Activated naive CD8-positive, alpha-beta T cell treated with anti-CD3 and anti-CD28 coated beads for 36 hours (primary cell): Measurements from ENCODE around the gene NOS2. TPM values are rescaled to one million over a fixed set of nuclear protein-coding genes. Genes with fewer than 3 reads are reported as not detected.
"Not testable (repeated sequence)": the region's sequence is repeated elsewhere in the genome, so short reads cannot be mapped to it uniquely, and the experiment has no call there.

ENCODE experiments used
- DNase-seq: peaks from one replicate; pipeline ENCODE4 v3.0.0; 2021
- H3K27ac Mint-ChIP-seq: one replicate; pipeline ENCODE4 v1.8.0; 2022; ENCODE audit warnings: mild to moderate bottlenecking, moderate library complexity, mixed read lengths
- H3K27me3 Mint-ChIP-seq: one replicate; pipeline ENCODE4 v1.8.0; 2022; ENCODE audit warnings: mild to moderate bottlenecking, mixed read lengths
- H3K36me3 Mint-ChIP-seq: one replicate; pipeline ENCODE4 v1.8.0; 2021; ENCODE audit warnings: mild to moderate bottlenecking, mixed read lengths
- H3K4me1 Mint-ChIP-seq: one replicate; pipeline ENCODE4 v1.8.0; 2021; ENCODE audit warnings: mixed read lengths
- H3K4me3 Mint-ChIP-seq: one replicate; pipeline ENCODE4 v1.8.0; 2022; ENCODE audit warnings: mild to moderate bottlenecking, moderate library complexity, mixed read lengths
- H3K9me3 Mint-ChIP-seq: one replicate; pipeline ENCODE4 v1.8.0; 2022; ENCODE audit warnings: mixed read lengths
- total RNA-seq, 2 experiments: library from RNA; stranded (reverse); gene quantifications; one replicate each; pipeline ENCODE4 v1.2.3, GENCODE V29; 2021

The NOS2 gene
- total RNA-seq, 2 experiments from 2014 or later: 0.10 TPM; not detected in 1

DNA sequence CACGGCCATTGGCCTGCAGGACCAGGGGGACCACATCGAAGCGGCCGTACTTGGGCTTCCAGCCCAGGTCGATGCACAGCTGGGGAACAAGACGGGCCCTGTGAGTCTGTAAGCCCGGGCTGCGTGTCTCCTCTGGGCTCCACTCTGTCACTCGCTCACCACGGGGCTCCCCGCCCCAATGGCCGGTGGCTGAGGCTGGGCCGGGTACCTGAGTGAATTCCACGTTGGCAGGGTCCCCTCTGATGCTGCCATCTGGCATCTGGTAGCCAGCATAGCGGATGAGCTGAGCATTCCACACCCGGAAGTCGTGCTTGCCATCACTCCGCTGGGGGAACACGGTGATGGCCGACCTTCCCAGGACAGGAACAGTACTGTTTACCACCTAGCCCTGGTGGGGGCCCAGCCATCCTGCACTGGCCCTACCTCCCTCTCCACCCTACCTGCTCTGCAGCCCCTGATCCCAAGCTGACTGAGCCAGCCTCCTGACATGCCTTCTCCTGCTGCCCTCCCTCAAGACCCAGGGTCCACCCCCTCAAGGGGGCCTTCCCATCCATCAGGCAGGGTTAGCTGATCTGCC lies 19.4 kb downstream of the NOS2 start:
- no peak for DNase-seq
- peaks cover 2% of the 10 kb centered on the region for H3K4me1 Mint-ChIP-seq
- H3K27me3 Mint-ChIP-seq: no peaks in the 10 kb centered on the region
- H3K27ac Mint-ChIP-seq: no peak overlapping the region
- H3K4me3 Mint-ChIP-seq: no peak overlapping the region
- H3K36me3 Mint-ChIP-seq: no peaks in the 10 kb centered on the region
- H3K9me3 Mint-ChIP-seq: no peaks in the 10 kb centered on the region

DNA sequence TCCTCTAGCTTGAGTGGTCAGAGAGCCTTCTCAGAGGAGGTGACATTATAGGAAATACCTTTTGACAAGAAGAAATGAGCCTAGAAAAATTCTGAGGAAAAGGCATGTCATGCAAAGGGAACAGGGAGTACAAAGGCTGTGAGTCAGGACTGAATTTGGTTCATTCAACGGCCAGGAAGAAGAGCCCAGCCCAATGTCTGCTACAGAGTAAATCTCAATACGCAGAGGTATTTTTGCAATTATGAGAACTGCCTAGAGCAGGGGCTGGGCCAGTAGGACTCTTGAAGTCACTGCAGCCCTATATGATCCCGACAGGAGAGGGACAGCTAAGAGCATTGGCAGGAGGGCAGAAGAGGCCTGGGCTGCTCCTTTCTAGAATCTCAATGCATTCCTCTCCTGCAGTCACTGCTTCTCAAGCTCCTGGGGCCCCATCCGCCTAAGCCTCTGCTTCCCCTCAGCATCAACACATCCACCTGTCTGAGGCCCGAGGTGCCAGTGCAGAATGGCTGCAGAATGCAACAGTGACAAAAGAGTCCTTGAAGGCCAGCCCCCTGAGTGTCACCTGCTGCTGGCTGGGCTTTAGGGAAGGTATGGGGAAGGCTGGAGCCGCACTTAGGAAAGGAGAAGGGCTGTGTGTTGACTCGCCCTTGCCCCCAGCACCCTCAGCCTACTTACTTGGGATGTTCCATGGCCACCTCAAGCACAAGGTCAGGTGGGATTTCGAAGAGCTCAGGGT lies 20.1 kb downstream of the NOS2 start:
- DNase-seq: no peak
- Mint-ChIP-seq H3K36me3 (no peaks in the 10 kb centered on the region), H3K27ac (no peak overlapping the region), H3K9me3 (no peaks in the 10 kb centered on the region), H3K4me1 (peaks cover 2% of the 10 kb centered on the region), H3K4me3 (no peak overlapping the region), H3K27me3 (no peaks in the 10 kb centered on the region)

DNA sequence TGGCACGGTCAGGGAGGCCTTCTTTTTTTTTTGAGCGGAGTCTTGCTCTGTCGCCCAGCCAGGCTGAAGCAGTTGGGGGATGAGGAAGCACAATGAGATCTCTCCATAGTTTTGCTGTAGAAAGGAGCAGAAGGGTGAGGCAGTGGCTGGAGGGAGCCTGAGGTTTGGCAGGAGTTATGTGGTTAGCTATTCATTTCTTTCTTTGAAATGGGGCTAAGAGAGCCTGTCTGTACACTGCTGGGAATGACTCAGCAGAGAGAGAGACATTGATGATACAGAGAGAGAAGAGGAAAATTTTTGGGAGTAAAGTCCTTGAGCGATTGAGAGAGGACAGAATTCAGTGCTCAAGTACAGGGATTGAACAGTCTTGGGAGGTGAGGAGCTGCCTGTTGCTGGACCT lies 22.1 kb downstream of the NOS2 start:
- Mint-ChIP-seq H3K4me1 (peaks cover 2% of the 10 kb centered on the region), H3K27me3 (no peaks in the 10 kb centered on the region), H3K27ac (no peak overlapping the region), H3K9me3 (no peaks in the 10 kb centered on the region), H3K4me3 (no peak overlapping the region), H3K36me3 (no peaks in the 10 kb centered on the region)
- DNase-seq: no peak

DNA sequence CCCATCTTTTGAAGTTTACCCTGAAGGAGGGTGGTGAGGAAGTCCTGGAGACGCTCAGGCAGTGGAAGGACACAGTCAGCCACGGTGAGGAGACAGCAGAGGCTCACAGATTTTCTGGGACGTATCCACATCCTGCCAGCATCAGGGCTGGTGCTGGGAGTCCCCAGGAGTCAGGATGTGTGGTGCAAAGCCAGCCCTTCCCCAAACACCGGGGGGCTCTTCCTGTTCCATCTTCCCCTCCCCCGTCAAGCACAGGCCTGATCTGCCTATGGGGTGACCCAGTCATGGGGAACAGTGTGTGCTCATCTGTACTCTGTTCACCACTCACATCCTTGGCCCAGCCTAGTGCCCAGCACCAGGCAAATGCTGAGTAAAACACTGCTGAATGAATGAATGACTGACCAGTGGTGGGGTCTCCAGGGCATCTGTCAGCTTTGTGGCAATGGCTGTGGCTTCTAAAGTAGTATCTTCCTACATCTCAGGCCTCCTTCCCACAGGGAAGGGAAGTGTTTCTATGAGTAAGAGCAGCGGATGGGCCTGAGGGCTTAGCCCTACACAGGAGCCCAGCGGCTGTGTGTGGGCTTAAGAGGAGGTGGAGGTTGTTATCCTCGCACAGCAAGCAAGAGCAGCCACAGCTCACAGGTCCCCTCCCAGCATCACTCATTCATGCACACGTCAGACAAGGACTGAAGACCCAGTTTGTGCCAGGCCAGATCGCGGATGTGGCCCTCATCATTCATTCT lies 23.3 kb downstream of the NOS2 start:
- Mint-ChIP-seq H3K27ac (no peak overlapping the region), H3K4me1 (peaks cover 2% of the 10 kb centered on the region), H3K9me3 (no peaks in the 10 kb centered on the region), H3K4me3 (no peak overlapping the region), H3K36me3 (no peaks in the 10 kb centered on the region), H3K27me3 (no peaks in the 10 kb centered on the region)
- no peak for DNase-seq

DNA sequence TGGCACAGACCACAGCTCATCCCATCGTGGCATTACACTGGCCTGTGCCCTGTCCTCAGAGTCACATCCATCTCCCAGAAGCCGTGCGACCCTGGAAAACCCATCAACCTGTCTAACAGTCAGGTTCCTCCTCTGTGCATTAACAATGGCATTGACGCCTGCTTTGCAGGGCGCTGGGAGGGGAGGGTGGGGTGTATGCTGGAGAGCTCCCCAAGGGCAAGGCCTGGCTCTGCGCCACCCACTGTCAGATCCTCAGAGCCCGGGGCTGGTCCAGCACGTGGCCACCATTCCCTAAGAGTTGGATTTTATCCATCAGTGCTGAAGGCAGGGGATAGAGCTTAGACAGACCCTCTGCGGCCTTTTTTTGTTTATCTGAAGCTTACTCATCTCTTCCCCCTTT lies 28.7 kb downstream of the NOS2 start:
- Mint-ChIP-seq H3K4me1 (no peaks in the 10 kb centered on the region), H3K4me3 (no peak overlapping the region), H3K27ac (no peak overlapping the region), H3K27me3 (no peaks in the 10 kb centered on the region), H3K36me3 (no peaks in the 10 kb centered on the region), H3K9me3 (no peaks in the 10 kb centered on the region)
- DNase-seq: no peak

DNA sequence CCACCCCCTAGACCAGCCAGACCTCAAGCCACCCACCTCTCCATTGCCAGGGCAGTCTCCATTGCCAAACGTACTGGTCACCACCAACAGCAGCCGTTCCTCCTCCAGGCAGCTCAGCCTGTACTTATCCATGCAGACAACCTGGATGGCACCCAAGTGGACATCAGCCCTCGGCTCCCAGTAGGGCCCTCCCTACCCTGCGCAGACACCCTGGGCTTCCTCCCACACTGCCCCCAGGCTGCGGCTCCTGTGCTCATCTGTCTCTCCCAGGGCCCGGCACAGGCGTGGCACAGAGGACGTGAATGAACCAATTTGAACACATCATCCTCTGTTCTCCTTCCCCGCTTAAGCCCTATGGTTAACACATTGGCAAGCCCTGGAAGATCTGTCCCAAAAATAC lies 29.5 kb downstream of the NOS2 start:
- Mint-ChIP-seq H3K36me3 (no peaks in the 10 kb centered on the region), H3K27me3 (no peaks in the 10 kb centered on the region), H3K4me3 (no peak overlapping the region), H3K4me1 (no peaks in the 10 kb centered on the region), H3K27ac (no peak overlapping the region), H3K9me3 (no peaks in the 10 kb centered on the region)
- no peak for DNase-seq

DNA sequence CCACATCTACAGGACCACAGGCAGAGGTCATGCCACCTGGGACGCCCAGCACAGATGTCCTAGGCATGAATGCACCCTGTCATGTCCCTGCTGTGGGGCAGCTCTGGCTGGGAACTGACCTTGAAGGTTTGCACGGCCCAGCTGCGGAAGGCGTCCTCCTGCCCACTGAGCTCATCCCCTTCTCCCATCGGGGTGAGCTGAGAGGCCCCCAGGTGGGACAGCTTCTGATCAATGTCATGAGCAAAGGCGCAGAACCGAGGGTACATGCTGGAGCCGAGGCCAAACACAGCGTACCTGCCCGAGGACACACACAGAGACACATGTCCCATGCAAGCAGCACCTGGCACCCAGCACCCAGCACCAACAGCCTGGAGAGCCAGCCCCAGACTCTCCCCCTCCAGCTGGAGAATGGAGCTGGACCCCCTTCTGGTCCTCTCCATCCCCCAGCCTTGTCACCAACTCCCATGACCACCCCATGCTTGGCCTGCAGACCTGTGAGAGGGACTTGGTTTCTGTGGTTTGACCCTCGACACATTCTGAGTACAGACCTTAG lies 31.4 kb downstream of the NOS2 start:
- no peaks in the 10 kb centered on the region for H3K36me3 Mint-ChIP-seq
- no peaks in the 10 kb centered on the region for H3K4me1 Mint-ChIP-seq
- DNase-seq: no peak
- H3K4me3 Mint-ChIP-seq: no peak overlapping the region
- no peaks in the 10 kb centered on the region for H3K9me3 Mint-ChIP-seq
- H3K27ac Mint-ChIP-seq: no peak overlapping the region
- H3K27me3 Mint-ChIP-seq: no peaks in the 10 kb centered on the region

DNA sequence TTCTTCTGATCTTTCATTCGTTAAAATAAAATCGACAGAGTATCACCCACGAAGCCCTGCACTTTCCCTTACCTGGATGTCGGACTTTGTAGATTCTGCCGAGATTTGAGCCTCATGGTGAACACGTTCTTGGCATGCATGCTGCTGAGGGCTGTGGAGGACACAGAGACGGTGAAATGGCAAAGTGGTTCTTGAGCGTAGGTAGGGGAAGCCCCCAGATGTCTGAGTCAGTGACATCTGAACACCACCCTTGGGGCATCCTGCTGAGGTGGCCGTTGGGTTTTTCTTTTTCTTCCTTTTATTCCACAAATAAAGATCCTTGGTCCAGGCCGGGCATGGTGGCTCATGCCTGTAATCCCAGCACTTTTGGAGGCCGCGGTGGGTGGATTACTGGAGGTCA lies 33.9 kb downstream of the NOS2 start:
- H3K27me3 Mint-ChIP-seq: no peaks in the 10 kb centered on the region
- DNase-seq: no peak

DNA sequence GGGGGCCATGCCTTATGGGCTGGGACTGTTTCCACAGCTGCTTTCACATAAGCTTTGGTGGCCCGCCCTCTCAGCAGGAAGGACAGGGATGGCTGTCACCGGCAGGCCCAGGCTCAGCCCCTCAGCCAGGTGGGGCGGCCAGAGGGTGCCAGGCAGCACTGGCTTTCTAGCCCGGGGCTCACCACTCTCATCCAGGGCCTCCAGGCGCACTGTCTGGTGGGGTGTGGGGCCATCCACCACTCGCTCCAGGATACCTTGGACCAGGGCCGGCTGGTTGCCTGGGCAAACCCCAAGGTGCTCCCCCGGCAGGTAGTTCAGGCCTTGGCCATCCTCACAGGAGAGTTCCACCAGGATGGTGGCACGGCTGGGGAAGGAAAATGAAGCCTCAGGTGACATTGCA lies 35.0 kb downstream of the NOS2 start:
- no peak for DNase-seq
- Mint-ChIP-seq H3K9me3 (no peaks in the 10 kb centered on the region), H3K36me3 (no peaks in the 10 kb centered on the region), H3K27me3 (no peaks in the 10 kb centered on the region), H3K27ac (no peak overlapping the region), H3K4me3 (no peak overlapping the region), H3K4me1 (no peaks in the 10 kb centered on the region)

More for the DNA sequence above, 33.9 kb downstream of the NOS2 start:
- no peak overlapping the region for H3K27ac Mint-ChIP-seq
- H3K4me3 Mint-ChIP-seq: no peak overlapping the region
- H3K4me1 Mint-ChIP-seq: no peaks in the 10 kb centered on the region
- no peaks in the 10 kb centered on the region for H3K36me3 Mint-ChIP-seq
- H3K9me3 Mint-ChIP-seq: no peaks in the 10 kb centered on the region

DNA sequence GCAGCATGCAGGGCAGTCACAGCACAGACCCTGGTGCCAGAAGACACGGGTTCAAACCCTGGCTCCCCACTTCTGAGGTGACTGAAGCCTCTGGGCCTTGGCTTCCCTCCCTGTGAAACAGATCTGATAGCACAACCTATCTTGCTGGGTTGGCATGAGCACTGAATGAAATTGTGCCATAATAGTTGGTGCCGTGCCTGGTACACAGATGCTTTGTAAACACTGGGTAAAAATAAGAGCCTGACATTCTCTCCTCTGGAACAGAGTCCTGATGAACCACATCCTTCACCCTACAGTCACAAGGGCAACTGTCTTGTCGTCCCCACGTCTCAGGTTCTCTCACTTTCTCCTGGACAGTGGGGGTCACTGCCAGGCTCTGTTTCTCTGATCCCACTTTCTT lies 35.7 kb downstream of the NOS2 start:
- Mint-ChIP-seq H3K4me3 (no peak overlapping the region), H3K9me3 (no peaks in the 10 kb centered on the region), H3K36me3 (no peaks in the 10 kb centered on the region)

DNA sequence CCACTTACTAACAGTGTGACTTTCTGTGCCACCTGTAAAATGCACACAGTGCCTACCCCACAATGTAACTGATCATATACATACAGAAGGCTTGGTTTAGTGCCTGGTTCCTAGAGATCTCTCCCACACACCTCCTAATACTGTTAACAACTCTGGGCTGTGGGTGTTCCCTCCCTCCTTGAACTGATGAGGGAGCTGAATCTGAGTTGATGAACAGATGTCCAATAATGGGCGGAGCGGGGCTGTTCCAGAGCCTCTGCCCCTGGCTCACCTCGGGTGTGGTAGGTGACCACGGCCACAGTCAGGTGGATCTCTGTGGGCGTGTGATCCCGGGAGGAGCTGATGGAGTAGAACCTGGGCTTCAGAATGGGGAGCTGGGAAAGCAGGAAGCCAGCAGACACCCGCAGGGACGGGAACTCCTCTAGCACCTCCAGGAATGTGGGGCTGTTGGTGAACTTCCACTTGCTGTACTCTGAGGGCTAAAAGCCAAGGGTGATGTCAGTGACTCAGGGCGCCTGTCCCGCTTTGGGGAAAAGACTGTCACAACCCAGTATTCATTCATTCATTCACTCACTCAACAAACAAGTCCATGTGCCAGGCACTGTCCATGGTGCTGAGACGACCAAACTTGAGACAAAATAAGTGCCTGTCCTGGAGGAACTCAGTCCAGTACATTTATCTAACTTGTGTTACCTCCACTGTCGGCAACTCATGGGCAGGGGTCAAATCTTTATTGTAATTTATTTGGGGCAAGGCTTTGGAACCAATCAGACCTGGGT lies 37.6 kb downstream of the NOS2 start:
- Mint-ChIP-seq H3K36me3 (no peaks in the 10 kb centered on the region), H3K27ac (no peak overlapping the region), H3K27me3 (no peaks in the 10 kb centered on the region), H3K9me3 (no peaks in the 10 kb centered on the region), H3K4me3 (no peak overlapping the region), H3K4me1 (no peaks in the 10 kb centered on the region)
- peak; percentile 8 for DNase-seq

More for the DNA sequence above, 35.7 kb downstream of the NOS2 start:
- H3K27me3 Mint-ChIP-seq: no peaks in the 10 kb centered on the region
- DNase-seq: no peak
- H3K27ac Mint-ChIP-seq: no peak overlapping the region
- H3K4me1 Mint-ChIP-seq: no peaks in the 10 kb centered on the region

DNA sequence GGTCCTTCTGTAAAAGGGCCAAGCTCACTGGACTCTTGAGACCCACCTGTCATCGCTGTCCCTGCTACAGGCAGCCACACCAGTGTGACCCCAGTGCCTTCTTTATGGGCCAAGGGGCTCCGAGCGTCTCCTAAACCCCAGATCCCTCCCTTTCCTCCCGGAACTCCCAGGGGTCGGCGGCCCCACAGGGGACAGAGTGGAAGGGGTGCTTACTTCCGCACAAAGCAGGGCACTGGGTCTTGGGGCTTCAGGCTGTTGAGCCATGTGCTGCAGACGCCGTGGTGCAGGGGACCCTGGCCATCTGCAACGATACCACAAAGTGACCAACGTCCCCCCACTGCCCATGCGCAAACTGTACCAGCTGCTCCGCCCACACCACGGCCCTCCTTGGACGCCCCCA lies 39.4 kb downstream of the NOS2 start:
- not testable (repeated sequence) for DNase-seq, H3K4me1 Mint-ChIP-seq, H3K4me3 Mint-ChIP-seq, H3K36me3 Mint-ChIP-seq, H3K27ac Mint-ChIP-seq, H3K27me3 Mint-ChIP-seq, H3K9me3 Mint-ChIP-seq

DNA sequence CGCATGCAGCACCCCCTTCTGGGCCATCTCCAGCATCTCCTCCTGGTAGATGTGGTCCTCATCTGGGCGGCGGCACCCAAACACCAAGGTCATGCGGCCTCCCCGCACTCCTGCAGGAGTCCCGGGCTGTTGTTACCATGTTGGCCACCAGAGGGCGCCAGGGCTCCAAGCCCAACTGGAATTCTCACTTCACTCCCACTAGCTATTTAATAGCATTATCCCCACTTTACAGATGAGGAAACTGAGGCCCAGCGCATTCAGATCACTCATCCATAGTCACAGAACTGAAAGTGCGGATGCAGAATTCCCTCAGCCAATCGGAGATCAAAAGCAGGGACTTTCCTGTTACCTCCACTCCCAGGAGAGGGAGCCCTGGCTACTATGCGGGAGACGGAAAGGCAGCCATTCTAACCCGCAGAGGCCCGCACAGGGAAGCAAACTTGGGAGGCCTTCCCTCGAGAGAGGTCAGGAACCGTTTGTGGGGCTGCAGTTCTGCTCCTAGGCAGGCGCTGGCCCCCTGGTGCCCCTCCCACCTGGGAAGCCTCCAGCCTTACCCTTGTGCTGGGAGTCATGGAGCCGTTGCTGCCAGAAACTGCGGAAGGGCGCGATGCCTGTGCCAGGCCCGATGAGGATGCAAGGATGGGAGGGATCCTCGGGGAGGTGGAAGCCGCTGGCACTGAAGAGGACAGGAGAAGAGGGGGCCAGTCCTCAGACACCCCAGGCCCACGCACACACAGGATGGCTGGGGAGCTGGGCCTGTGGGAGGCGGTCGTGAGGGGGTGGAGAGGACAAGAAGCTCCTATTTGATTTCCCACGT lies 40.1 kb downstream of the NOS2 start:
- Mint-ChIP-seq H3K4me1 (no peaks in the 10 kb centered on the region), H3K4me3 (no peak overlapping the region), H3K27ac (no peak overlapping the region), H3K9me3 (no peaks in the 10 kb centered on the region), H3K36me3 (no peaks in the 10 kb centered on the region), H3K27me3 (no peaks in the 10 kb centered on the region)
- DNase-seq: peak; percentile 64

DNA sequence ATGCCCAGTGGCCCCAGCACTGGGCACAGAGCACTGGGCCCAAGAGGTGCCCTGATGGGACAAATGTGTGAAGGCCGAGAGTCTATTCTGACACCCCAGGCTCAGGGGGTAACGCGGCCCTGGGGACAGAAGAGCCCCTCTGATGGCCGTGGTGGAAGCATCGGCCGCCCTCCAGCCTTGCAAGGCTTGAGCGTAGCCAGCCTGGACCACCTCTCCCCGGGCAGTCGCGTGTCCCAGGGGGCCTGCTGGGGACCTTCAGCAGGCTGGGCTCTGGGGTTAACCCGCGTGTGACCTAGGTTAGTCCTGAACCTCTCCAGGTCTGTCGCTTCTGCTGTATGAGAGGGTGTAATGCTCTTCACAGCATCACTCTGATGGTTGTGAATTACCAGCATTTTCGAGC lies 40.8 kb downstream of the NOS2 start:
- no peak overlapping the region for H3K27ac Mint-ChIP-seq
- no peak overlapping the region for H3K4me3 Mint-ChIP-seq
- H3K4me1 Mint-ChIP-seq: no peaks in the 10 kb centered on the region
- H3K9me3 Mint-ChIP-seq: no peaks in the 10 kb centered on the region
- no peak for DNase-seq
- no peaks in the 10 kb centered on the region for H3K27me3 Mint-ChIP-seq
- H3K36me3 Mint-ChIP-seq: no peaks in the 10 kb centered on the region
